Non-pigmented ciliary epithelial cell (primary cell): Measurements from ENCODE around the gene CCDC91.

ENCODE experiments used
- DNase-seq: peaks from one replicate; pipeline ENCODE4 v3.0.0-alpha.2; 2010; ENCODE audit warnings: low read depth

CCDC91 gene

DNA sequence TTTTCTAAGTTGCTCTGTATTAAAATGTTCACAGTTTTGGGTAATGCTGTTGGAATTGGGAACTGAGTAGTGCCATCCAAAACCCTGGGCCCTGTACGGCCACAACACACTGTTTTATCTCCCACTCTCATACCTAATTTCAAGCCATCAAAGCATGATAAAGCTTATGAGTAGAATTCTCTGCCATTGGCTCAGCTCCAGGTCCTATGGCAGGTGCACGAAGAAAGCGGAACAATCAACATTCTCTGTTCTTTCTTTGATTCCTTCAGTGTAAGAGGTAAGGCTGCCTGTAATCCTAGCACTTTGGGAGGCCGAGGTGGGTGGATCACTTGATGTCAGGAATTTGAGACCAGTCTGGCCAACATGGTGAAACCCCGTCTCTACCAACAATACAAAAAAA is 394.9 kb downstream of the CCDC91 start:
- DNase-seq = no peak

DNA sequence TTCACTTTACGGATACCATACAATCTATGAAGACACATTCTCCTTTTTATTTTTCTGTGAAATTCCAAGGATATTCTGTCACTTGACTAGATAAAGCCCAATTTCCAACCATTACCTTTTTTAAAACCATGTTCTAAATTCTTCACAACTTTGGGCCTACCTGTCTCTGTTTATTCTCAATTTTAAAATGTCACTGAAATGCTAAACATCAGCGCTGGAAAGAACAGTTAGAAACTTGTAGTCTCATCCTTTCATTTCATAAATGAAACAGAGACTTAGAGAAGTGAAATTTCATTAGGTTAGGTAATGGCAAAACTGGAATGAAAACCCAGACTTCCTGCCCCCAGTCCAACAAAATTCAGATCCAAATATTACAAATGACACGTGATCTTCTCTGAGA is 396.2 kb downstream of the CCDC91 start:
- DNase-seq = no peak

DNA sequence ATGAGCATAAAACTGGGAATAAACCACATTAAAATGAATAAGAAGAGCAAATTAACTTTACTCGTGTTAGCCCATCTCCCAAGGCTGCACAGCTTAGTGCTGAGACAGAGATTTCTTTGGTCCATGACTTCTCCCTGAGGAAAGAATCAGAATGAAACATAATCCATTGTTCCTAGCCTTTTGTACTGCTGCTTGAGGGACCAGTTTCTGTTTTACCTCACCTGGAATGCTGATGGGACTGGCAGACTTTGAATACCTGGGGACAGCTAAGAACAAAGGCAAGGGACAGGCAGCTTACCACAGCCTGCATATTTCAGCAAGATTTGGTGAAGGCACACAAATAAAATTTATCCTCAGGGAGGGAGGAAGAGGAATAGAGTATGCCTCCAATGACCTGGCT is 401.6 kb downstream of the CCDC91 start:
- DNase-seq = no peak
